A549 (cell line): ENCODE data around the gene MDC1. TPM values are rescaled to one million over a fixed set of nuclear protein-coding genes. Genes with fewer than 3 reads are reported as not detected.

Source experiments
- ATAC-seq, 2 experiments: fragments of 200-7000 bp in 1 of 2; fragments of >200 bp in 1 of 2; cut with Nextera tagmentation in 1 of 2; cut with Tn5 transposase in 1 of 2; 3 replicates each; pipeline versions ENCODE4 v1.8.0 to v1.9.1; 2018 to 2020; ENCODE audit warnings: mild to moderate bottlenecking in 1 of 2, moderate library complexity in 1 of 2
- CTCF ChIA-PET: fragments of 300-600 bp; sonication (Branson Sonifier 250); formaldehyde crosslinking; extraction: SDS; loops from one replicate; lab custom pipeline; 2021; ENCODE audit warnings: antibody characterized with exemption, inconsistent platforms; lab: Yijun Ruan, JAX
- POLR2A ChIA-PET: fragments of 350-600 bp; formaldehyde crosslinking; extraction: SDS; loops from one replicate; lab custom pipeline; 2021; ENCODE audit warnings: antibody characterized with exemption, inconsistent platforms; lab: Yijun Ruan, JAX
- DNase-seq, 2 experiments: peaks; one replicate each; pipeline versions ENCODE4 v3.0.0 to v3.0.0-alpha.2; 2011 to 2016; ENCODE audit warnings: low read depth in 1 of 2, low spot score in 1 of 2
- FAIRE-seq: peaks from 2 replicates; lab custom pipeline; 2011; peaks lifted over from hg19 to GRCh38; lab: Jason Lieb, UNC
- H3K27ac ChIP-seq, 2 experiments: fragments of >200 bp; sonication (Bioruptor Twin); formaldehyde crosslinking; 3 replicates each; pipeline ENCODE4 v1.5.1; 2016 to 2017
- H3K4me1 ChIP-seq: fragments of >200 bp; sonication (Bioruptor Twin); formaldehyde crosslinking; 3 replicates; pipeline ENCODE4 v1.6.1; 2016
- H3K4me2 ChIP-seq: fragments of >200 bp; sonication (Bioruptor Twin); formaldehyde crosslinking; 3 replicates; pipeline ENCODE4 v1.6.1; 2016
- H3K4me3 ChIP-seq: fragments of >200 bp; sonication (Bioruptor Twin); formaldehyde crosslinking; 3 replicates; pipeline ENCODE4 v1.5.1; 2016
- H3K9me3 ChIP-seq: fragments of >200 bp; sonication (Bioruptor Twin); formaldehyde crosslinking; 3 replicates; pipeline ENCODE4 v1.6.1; 2016
- CBX8 ChIP-seq: fragments of 200-600 bp; sonication (generic); IDR thresholded peaks from 2 replicates; pipeline ENCODE4 v1.6.1; 2016
- EHF ChIP-seq: fragments of 250-450 bp; sonication (Bioruptor Pico); IDR thresholded peaks from 2 replicates; pipeline ENCODE4 v1.5.0; 2020; ENCODE audit warnings: mild to moderate bottlenecking
- FOSL2 ChIP-seq, 2 experiments: fragments of 450-650 bp in 1 of 2; fragments of >200 bp in 1 of 2; sonication (Bioruptor Twin) in 1 of 2; formaldehyde crosslinking; IDR thresholded peaks; 2 replicates each; pipeline versions ENCODE4 v1.5.0 to v1.6.1; 2016 to 2020; ENCODE audit warnings: mild to moderate bottlenecking in 1 of 2, moderate library complexity in 1 of 2
- GATA3 ChIP-seq: IDR thresholded peaks from 2 replicates; pipeline ENCODE4 v1.6.1; 2012; ENCODE audit warnings: borderline replicate concordance
- HDAC2 ChIP-seq: fragments of 200-600 bp; sonication (generic); IDR thresholded peaks from 2 replicates; pipeline ENCODE4 v1.6.1; 2016
- HOXB5 ChIP-seq: fragments of 250-450 bp; sonication (Bioruptor Pico); IDR thresholded peaks from 2 replicates; pipeline ENCODE4 v1.5.0; 2020; ENCODE audit warnings: mild to moderate bottlenecking, moderate library complexity
- JUN ChIP-seq, 2 experiments: fragments of >200 bp; sonication (Bioruptor Twin); formaldehyde crosslinking; IDR thresholded peaks; 2 replicates in 1 of 2; 3 replicates in 1 of 2; pipeline ENCODE4 v1.6.1; 2016 to 2017
- JUNB ChIP-seq: fragments of >200 bp; sonication (Bioruptor Twin); formaldehyde crosslinking; IDR thresholded peaks from 2 replicates; pipeline ENCODE4 v1.6.1; 2016
- KDM5A ChIP-seq: fragments of 200-600 bp; sonication (generic); IDR thresholded peaks from 2 replicates; pipeline ENCODE4 v1.6.1; 2016; ENCODE audit warnings: antibody characterized with exemption, mild to moderate bottlenecking
- MAFK ChIP-seq: fragments of 450-650 bp; IDR thresholded peaks from 2 replicates; pipeline ENCODE4 v1.6.1; 2014; ENCODE audit not compliant: partially characterized antibody
- MYC ChIP-seq: IDR thresholded peaks from 2 replicates; pipeline ENCODE4 v1.6.1; 2012; ENCODE audit warnings: mild to moderate bottlenecking, inconsistent platforms, low read length, improper control_type of control experiment, borderline replicate concordance
- NR3C1 ChIP-seq: fragments of >200 bp; sonication (Bioruptor Twin); formaldehyde crosslinking; IDR thresholded peaks from 3 replicates; pipeline ENCODE4 v1.6.1; 2017
- POLR2A ChIP-seq: IDR thresholded peaks from 2 replicates; pipeline ENCODE4 v1.6.1; 2012; ENCODE audit warnings: mild to moderate bottlenecking, low read length
- RAD21 ChIP-seq, 2 experiments: fragments of >200 bp in 1 of 2; sonication (Bioruptor Twin) in 1 of 2; formaldehyde crosslinking in 1 of 2; IDR thresholded peaks in 1 of 2; conservative IDR thresholded peaks in 1 of 2; 2 replicates in 1 of 2; 3 replicates in 1 of 2; pipeline ENCODE4 v1.6.1; 2012 to 2018; ENCODE audit warnings: inconsistent platforms in 1 of 2
- RARB ChIP-seq: fragments of 250-450 bp; sonication (Bioruptor Pico); IDR thresholded peaks from 2 replicates; pipeline ENCODE4 v1.8.0; 2021; ENCODE audit warnings: mild to moderate bottlenecking, moderate library complexity
- RNF2 ChIP-seq: fragments of 200-600 bp; sonication (generic); IDR thresholded peaks from 2 replicates; pipeline ENCODE4 v1.6.1; 2016; ENCODE audit warnings: low read depth, mild to moderate bottlenecking, antibody characterized with exemption, moderate library complexity, borderline replicate concordance
- SREBF2 ChIP-seq: fragments of 450-650 bp; IDR thresholded peaks from 2 replicates; pipeline ENCODE4 v1.6.1; 2014; ENCODE audit warnings: mild to moderate bottlenecking, moderate library complexity
- TFCP2L1 ChIP-seq: fragments of 250-450 bp; sonication (Bioruptor Pico); IDR thresholded peaks from 2 replicates; pipeline ENCODE4 v1.5.0; 2021; ENCODE audit warnings: mild to moderate bottlenecking
- ZC3H11A ChIP-seq: fragments of 450-650 bp; IDR thresholded peaks from 2 replicates; pipeline ENCODE4 v1.6.1; 2014; ENCODE audit warnings: antibody characterized with exemption, mild to moderate bottlenecking
- ZFP36 ChIP-seq: fragments of 450-650 bp; IDR thresholded peaks from 2 replicates; pipeline ENCODE4 v1.6.1; 2014; ENCODE audit warnings: borderline replicate concordance; ENCODE audit not compliant: partially characterized antibody
- WGBS: methylation state at CpG from one replicate; pipeline ENCODE4 v1.1.6; 2017; ENCODE audit errors: missing lambda C conversion rate; 5-methylcytosine and 5-hydroxymethylcytosine counted together
- polyA plus RNA-seq, 4 experiments: library from polyadenylated mRNA; depleted of rRNA in 3 of 4; stranded (reverse); fragments of >200 nt; fragmentation: RNase III in 1 of 4; extraction: RNeasy Plus Mini Kit Qiagen cat#74134 plus additional on column Dnase treatment in 1 of 4; gene quantifications; 2 replicates in 3 of 4; 3 replicates in 1 of 4; pipeline ENCODE4 v1.2.3, GENCODE V29; 2011 to 2017
- TF ChIP-seq, protein P1 (sequence below): fragments of 250-450 bp; sonication (Bioruptor Pico); IDR thresholded peaks from 2 replicates; pipeline ENCODE4 v1.5.0; 2021; ENCODE audit warnings: mild to moderate bottlenecking, moderate library complexity, borderline replicate concordance
- TF ChIP-seq, protein P2 (sequence below): fragments of 150-350 bp; IDR thresholded peaks from 2 replicates; pipeline ENCODE4 v1.6.1; 2014; ENCODE audit warnings: low read depth, mild to moderate bottlenecking, low read length
- TF ChIP-seq, protein P3 (sequence below): fragments of >200 bp; sonication (Bioruptor Twin); formaldehyde crosslinking; IDR thresholded peaks from 3 replicates; pipeline ENCODE4 v1.6.1; 2016
- TF ChIP-seq, protein P4 (sequence below): IDR thresholded peaks from 2 replicates; pipeline ENCODE4 v1.6.1; 2012
- TF ChIP-seq, protein P5 (sequence below): fragments of 200-600 bp; sonication (generic); IDR thresholded peaks from 2 replicates; pipeline ENCODE4 v1.6.1; 2016; ENCODE audit warnings: antibody characterized with exemption, mild to moderate bottlenecking, moderate library complexity
- TF ChIP-seq, protein P6 (sequence below): fragments of 450-650 bp; IDR thresholded peaks from 2 replicates; pipeline ENCODE4 v1.6.1; 2014; ENCODE audit warnings: antibody characterized with exemption

The MDC1 gene
- polyA plus RNA-seq, 2 of the 4 experiments (the other 2 are of a cell fraction), result 8.2 to 16.5 TPM

DNA sequence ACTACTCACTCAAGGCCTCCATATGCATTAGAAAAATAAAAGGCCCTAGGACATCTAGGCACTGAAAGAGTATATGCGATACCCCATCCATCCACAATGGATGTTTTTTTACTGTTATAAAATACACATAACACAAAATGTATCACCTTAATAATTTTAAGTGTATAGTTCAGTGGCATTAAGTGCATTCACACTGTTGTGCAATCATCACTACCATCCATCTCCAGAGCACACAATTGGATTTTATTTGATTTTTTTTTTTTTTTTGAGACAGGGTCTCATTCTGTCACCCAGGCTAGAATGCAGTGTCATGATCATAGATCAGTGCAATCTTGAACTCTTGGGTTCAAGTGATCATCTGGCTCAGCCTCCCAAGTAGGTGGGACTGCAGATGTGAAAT, 2.8 kb downstream of the MDC1 start:
- WGBS, result 100% methylated on average over 1 of the region's 1 CpG
- POLR2A ChIA-PET, result no interaction called here
- CTCF ChIA-PET, result no interaction called here
- no peak for FAIRE-seq
- ATAC-seq, result no peak
- no peak overlapping the region for H3K4me3 ChIP-seq
- peaks cover 29% of the 10 kb centered on the region for H3K4me1 ChIP-seq
- H3K27ac ChIP-seq, result no peak overlapping the region
- H3K4me2 ChIP-seq, result no peak overlapping the region
- no peaks in the 10 kb centered on the region for H3K9me3 ChIP-seq
- TF ChIP-seq EHF (no peak), JUNB (no peak), JUN (IDR thresholded peaks at IDR 0.05) (no peak), GATA3 (no peak), MYC (no peak), HDAC2 (no peak), SREBF2 (no peak)
- TF ChIP-seq, protein P1, sequence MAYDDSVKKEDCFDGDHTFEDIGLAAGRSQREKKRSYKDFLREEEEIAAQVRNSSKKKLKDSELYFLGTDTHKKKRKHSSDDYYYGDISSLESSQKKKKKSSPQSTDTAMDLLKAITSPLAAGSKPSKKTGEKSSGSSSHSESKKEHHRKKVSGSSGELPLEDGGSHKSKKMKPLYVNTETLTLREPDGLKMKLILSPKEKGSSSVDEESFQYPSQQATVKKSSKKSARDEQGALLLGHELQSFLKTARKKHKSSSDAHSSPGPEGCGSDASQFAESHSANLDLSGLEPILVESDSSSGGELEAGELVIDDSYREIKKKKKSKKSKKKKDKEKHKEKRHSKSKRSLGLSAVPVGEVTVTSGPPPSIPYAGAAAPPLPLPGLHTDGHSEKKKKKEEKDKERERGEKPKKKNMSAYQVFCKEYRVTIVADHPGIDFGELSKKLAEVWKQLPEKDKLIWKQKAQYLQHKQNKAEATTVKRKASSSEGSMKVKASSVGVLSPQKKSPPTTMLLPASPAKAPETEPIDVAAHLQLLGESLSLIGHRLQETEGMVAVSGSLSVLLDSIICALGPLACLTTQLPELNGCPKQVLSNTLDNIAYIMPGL (CRISPR knock-in tag), result no peak
- TF ChIP-seq, protein P2, sequence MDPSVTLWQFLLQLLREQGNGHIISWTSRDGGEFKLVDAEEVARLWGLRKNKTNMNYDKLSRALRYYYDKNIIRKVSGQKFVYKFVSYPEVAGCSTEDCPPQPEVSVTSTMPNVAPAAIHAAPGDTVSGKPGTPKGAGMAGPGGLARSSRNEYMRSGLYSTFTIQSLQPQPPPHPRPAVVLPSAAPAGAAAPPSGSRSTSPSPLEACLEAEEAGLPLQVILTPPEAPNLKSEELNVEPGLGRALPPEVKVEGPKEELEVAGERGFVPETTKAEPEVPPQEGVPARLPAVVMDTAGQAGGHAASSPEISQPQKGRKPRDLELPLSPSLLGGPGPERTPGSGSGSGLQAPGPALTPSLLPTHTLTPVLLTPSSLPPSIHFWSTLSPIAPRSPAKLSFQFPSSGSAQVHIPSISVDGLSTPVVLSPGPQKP, result no peak
- TF ChIP-seq, protein P3, sequence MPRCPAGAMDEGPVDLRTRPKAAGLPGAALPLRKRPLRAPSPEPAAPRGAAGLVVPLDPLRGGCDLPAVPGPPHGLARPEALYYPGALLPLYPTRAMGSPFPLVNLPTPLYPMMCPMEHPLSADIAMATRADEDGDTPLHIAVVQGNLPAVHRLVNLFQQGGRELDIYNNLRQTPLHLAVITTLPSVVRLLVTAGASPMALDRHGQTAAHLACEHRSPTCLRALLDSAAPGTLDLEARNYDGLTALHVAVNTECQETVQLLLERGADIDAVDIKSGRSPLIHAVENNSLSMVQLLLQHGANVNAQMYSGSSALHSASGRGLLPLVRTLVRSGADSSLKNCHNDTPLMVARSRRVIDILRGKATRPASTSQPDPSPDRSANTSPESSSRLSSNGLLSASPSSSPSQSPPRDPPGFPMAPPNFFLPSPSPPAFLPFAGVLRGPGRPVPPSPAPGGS, result no peak
- TF ChIP-seq, protein P4, sequence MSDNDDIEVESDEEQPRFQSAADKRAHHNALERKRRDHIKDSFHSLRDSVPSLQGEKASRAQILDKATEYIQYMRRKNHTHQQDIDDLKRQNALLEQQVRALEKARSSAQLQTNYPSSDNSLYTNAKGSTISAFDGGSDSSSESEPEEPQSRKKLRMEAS, result no peak
- TF ChIP-seq, all 56 proteins: peak for 0
- no peak for DNase-seq

DNA sequence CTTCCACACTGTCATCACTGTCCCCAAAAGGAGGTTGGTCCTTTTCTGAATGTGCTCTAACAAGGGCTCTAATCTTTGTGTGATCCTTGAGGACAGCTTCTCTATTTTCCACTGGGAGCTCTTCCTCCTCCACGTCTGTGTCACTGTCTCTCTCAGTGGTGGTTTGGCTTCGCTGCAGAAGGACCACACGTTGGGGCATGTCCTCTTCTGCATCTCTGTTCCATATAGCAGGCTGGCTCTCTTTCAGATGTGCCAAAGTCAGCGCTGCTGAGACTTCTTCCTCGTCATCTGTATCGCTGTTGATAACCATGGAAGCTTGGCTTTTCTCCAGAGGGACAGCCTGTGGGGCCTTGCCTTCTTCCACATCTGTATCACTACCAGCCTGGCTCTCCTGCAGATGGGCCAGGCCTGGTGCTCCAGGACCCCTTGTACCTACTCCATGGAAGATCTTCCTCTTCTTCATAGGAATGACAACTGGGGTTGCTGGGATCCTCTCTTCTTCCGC, 4.6 kb downstream of the MDC1 start:
- DNase-seq (no peak), FAIRE-seq (no peak), ATAC-seq (no peak)
- Histone ChIP-seq H3K4me3 (no peak overlapping the region), H3K9me3 (no peaks in the 10 kb centered on the region), H3K4me2 (no peak overlapping the region), H3K4me1 (peaks cover 32% of the 10 kb centered on the region), H3K27ac (no peak overlapping the region)
- CTCF ChIA-PET, result interaction anchor here (0.7 to 4.9 kb wide), 4 partner anchors 10 to 425 kb away, joined by 3 to 22 read pairs (median 10); no protein-coding TSS in a partner anchor
- POLR2A ChIA-PET, result no interaction called here
- TF ChIP-seq MAFK, result no peak
- TF ChIP-seq, protein P3, result no peak
- TF ChIP-seq HOXB5 (CRISPR knock-in tag), result no peak
- TF ChIP-seq FOSL2 (IDR thresholded peaks at IDR 0.05), result no peak
- no peak for TF ChIP-seq FOSL2 (CRISPR knock-in tag; IDR thresholded peaks at IDR 0.05)
- no peak for TF ChIP-seq RNF2
- TF ChIP-seq TFCP2L1 (CRISPR knock-in tag), result no peak
- TF ChIP-seq RARB, result no peak
- no peak for TF ChIP-seq KDM5A
- no peak for TF ChIP-seq RAD21 (conservative IDR thresholded peaks at IDR 0.05 in 1 of 2, IDR thresholded peaks at IDR 0.05 in 1 of 2)
- TF ChIP-seq, protein P5, sequence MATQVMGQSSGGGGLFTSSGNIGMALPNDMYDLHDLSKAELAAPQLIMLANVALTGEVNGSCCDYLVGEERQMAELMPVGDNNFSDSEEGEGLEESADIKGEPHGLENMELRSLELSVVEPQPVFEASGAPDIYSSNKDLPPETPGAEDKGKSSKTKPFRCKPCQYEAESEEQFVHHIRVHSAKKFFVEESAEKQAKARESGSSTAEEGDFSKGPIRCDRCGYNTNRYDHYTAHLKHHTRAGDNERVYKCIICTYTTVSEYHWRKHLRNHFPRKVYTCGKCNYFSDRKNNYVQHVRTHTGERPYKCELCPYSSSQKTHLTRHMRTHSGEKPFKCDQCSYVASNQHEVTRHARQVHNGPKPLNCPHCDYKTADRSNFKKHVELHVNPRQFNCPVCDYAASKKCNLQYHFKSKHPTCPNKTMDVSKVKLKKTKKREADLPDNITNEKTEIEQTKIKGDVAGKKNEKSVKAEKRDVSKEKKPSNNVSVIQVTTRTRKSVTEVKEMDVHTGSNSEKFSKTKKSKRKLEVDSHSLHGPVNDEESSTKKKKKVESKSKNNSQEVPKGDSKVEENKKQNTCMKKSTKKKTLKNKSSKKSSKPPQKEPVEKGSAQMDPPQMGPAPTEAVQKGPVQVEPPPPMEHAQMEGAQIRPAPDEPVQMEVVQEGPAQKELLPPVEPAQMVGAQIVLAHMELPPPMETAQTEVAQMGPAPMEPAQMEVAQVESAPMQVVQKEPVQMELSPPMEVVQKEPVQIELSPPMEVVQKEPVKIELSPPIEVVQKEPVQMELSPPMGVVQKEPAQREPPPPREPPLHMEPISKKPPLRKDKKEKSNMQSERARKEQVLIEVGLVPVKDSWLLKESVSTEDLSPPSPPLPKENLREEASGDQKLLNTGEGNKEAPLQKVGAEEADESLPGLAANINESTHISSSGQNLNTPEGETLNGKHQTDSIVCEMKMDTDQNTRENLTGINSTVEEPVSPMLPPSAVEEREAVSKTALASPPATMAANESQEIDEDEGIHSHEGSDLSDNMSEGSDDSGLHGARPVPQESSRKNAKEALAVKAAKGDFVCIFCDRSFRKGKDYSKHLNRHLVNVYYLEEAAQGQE, result no peak
- no peak for TF ChIP-seq ZFP36
- TF ChIP-seq JUN (IDR thresholded peaks at IDR 0.05), result no peak
- TF ChIP-seq, protein P6, sequence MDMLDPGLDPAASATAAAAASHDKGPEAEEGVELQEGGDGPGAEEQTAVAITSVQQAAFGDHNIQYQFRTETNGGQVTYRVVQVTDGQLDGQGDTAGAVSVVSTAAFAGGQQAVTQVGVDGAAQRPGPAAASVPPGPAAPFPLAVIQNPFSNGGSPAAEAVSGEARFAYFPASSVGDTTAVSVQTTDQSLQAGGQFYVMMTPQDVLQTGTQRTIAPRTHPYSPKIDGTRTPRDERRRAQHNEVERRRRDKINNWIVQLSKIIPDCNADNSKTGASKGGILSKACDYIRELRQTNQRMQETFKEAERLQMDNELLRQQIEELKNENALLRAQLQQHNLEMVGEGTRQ, result no peak
- no peak for TF ChIP-seq ZC3H11A
- no peak for TF ChIP-seq POLR2A
- TF ChIP-seq CBX8, result no peak
- TF ChIP-seq NR3C1, result no peak
- WGBS, result 91% methylated on average over 7 of the region's 7 CpGs
